Astrocyte (in vitro differentiated cells and primary cell): Measurements from ENCODE around the gene OR56A3.

Experiments
- CTCF ChIP-seq: IDR thresholded peaks from 2 replicates; pipeline ENCODE4 v1.5.1; 2011; ENCODE audit warnings: low read depth, mild to moderate bottlenecking, inconsistent platforms, low read length, moderate library complexity; ENCODE audit not compliant: insufficient read depth
- EZH2 ChIP-seq: IDR thresholded peaks from 2 replicates; pipeline ENCODE4 v1.6.1; 2012; ENCODE audit warnings: mild to moderate bottlenecking, low read length, inconsistent platforms; ENCODE audit not compliant: insufficient read depth

DNA sequence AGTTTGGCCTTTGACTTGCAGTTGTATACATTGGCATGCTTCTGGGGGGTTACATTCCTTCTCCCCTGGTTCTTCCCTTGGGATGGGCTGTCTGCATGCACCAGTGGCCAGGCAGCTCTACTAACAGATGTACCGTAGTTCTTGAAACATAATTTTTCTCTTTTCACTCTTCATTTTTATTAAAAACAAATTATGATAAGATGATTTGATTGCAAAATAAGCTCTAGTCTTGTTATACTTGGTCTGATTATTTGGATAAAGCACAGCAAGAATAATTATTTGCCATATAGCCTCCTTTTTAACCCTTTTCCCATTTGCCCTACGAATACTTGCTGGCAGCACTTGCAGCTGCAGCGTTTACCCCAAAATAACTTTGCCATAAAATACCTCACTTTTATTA lies 13.5 kb downstream of the OR56A3 start:
- TF ChIP-seq CTCF: no peak
- no peak for TF ChIP-seq EZH2
